Measurements from ENCODE around the gene ITGB1BP2.
"Not testable (repeated sequence)": the region's sequence is repeated elsewhere in the genome, so short reads cannot be mapped to it uniquely, and the experiment has no call there.

DNA sequence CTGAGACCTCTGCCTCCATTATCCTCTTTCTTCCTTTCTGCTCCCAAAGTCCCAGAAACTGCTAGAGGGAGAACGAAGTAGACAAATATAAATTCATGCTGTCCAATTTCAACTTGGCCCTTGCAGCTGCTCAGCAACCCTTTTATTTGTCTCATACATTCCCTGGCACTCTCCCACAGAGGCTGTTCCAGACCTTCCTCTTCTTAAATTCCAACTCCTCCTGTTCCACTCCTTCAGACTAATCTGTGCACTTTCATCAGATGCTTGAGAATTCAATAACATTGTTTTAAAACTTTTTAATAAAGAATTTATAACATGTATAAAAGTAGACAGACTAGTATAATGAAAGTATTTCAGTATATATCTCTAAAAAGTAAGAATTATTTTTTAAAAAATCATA is 15.4 kb downstream of the ITGB1BP2 start:
- TF ChIP-seq EP300 (IDR thresholded peaks at IDR 0.05; ENCODE audit: low read depth in 2 of 2, low read length in 2 of 2); EP300 (CRISPR knock-in tag; IDR thresholded peaks at IDR 0.05; ENCODE audit: borderline replicate concordance); FOXK1 (CRISPR knock-in tag; IDR thresholded peaks at IDR 0.05; ENCODE audit: borderline replicate concordance, low read depth); SETDB1 (CRISPR knock-in tag; IDR thresholded peaks at IDR 0.05; ENCODE audit: borderline replicate concordance); POGZ (CRISPR knock-in tag; IDR thresholded peaks at IDR 0.05); EZH2 (conservative IDR thresholded peaks at IDR 0.05; ENCODE audit: low read depth, low read length); FOXM1 (CRISPR knock-in tag; IDR thresholded peaks at IDR 0.05): not testable (repeated sequence)
- TF ChIP-seq, protein P1, sequence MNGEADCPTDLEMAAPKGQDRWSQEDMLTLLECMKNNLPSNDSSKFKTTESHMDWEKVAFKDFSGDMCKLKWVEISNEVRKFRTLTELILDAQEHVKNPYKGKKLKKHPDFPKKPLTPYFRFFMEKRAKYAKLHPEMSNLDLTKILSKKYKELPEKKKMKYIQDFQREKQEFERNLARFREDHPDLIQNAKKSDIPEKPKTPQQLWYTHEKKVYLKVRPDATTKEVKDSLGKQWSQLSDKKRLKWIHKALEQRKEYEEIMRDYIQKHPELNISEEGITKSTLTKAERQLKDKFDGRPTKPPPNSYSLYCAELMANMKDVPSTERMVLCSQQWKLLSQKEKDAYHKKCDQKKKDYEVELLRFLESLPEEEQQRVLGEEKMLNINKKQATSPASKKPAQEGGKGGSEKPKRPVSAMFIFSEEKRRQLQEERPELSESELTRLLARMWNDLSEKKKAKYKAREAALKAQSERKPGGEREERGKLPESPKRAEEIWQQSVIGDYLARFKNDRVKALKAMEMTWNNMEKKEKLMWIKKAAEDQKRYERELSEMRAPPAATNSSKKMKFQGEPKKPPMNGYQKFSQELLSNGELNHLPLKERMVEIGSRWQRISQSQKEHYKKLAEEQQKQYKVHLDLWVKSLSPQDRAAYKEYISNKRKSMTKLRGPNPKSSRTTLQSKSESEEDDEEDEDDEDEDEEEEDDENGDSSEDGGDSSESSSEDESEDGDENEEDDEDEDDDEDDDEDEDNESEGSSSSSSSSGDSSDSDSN (CRISPR knock-in tag; IDR thresholded peaks at IDR 0.05): not testable (repeated sequence)
- TF ChIP-seq, protein P2, sequence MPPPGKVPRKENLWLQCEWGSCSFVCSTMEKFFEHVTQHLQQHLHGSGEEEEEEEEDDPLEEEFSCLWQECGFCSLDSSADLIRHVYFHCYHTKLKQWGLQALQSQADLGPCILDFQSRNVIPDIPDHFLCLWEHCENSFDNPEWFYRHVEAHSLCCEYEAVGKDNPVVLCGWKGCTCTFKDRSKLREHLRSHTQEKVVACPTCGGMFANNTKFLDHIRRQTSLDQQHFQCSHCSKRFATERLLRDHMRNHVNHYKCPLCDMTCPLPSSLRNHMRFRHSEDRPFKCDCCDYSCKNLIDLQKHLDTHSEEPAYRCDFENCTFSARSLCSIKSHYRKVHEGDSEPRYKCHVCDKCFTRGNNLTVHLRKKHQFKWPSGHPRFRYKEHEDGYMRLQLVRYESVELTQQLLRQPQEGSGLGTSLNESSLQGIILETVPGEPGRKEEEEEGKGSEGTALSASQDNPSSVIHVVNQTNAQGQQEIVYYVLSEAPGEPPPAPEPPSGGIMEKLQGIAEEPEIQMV (CRISPR knock-in tag; IDR thresholded peaks at IDR 0.05; ENCODE audit: low read depth): not testable (repeated sequence)
- TF ChIP-seq, protein P3, sequence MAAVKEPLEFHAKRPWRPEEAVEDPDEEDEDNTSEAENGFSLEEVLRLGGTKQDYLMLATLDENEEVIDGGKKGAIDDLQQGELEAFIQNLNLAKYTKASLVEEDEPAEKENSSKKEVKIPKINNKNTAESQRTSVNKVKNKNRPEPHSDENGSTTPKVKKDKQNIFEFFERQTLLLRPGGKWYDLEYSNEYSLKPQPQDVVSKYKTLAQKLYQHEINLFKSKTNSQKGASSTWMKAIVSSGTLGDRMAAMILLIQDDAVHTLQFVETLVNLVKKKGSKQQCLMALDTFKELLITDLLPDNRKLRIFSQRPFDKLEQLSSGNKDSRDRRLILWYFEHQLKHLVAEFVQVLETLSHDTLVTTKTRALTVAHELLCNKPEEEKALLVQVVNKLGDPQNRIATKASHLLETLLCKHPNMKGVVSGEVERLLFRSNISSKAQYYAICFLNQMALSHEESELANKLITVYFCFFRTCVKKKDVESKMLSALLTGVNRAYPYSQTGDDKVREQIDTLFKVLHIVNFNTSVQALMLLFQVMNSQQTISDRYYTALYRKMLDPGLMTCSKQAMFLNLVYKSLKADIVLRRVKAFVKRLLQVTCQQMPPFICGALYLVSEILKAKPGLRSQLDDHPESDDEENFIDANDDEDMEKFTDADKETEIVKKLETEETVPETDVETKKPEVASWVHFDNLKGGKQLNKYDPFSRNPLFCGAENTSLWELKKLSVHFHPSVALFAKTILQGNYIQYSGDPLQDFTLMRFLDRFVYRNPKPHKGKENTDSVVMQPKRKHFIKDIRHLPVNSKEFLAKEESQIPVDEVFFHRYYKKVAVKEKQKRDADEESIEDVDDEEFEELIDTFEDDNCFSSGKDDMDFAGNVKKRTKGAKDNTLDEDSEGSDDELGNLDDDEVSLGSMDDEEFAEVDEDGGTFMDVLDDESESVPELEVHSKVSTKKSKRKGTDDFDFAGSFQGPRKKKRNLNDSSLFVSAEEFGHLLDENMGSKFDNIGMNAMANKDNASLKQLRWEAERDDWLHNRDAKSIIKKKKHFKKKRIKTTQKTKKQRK (IDR thresholded peaks at IDR 0.05; ENCODE audit: low read length): not testable (repeated sequence)
- TF ChIP-seq, protein P4, sequence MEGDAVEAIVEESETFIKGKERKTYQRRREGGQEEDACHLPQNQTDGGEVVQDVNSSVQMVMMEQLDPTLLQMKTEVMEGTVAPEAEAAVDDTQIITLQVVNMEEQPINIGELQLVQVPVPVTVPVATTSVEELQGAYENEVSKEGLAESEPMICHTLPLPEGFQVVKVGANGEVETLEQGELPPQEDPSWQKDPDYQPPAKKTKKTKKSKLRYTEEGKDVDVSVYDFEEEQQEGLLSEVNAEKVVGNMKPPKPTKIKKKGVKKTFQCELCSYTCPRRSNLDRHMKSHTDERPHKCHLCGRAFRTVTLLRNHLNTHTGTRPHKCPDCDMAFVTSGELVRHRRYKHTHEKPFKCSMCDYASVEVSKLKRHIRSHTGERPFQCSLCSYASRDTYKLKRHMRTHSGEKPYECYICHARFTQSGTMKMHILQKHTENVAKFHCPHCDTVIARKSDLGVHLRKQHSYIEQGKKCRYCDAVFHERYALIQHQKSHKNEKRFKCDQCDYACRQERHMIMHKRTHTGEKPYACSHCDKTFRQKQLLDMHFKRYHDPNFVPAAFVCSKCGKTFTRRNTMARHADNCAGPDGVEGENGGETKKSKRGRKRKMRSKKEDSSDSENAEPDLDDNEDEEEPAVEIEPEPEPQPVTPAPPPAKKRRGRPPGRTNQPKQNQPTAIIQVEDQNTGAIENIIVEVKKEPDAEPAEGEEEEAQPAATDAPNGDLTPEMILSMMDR (CRISPR knock-in tag; IDR thresholded peaks at IDR 0.05): not testable (repeated sequence)
